Bone marrow (tissue), 2 donors: ENCODE data around the gene MSTO1.
"Not testable (repeated sequence)": the region's sequence is repeated elsewhere in the genome, so short reads cannot be mapped to it uniquely, and the experiment has no call there.

Source experiments
- DNase-seq, 2 donors: peaks; one replicate each; lab custom pipeline; 2025; lab: John Stamatoyannopoulos, UW

The MSTO1 gene

GRCh38 chr1:155609515-155610256 lies at the start of gene MSTO1:
Gene MSTO1, plus strand, starts transcription at chr1:155610218. Its CDS starts 31 bp downstream, at chr1:155610249.
- peak; percentile 68 to 85 for DNase-seq

DNA sequence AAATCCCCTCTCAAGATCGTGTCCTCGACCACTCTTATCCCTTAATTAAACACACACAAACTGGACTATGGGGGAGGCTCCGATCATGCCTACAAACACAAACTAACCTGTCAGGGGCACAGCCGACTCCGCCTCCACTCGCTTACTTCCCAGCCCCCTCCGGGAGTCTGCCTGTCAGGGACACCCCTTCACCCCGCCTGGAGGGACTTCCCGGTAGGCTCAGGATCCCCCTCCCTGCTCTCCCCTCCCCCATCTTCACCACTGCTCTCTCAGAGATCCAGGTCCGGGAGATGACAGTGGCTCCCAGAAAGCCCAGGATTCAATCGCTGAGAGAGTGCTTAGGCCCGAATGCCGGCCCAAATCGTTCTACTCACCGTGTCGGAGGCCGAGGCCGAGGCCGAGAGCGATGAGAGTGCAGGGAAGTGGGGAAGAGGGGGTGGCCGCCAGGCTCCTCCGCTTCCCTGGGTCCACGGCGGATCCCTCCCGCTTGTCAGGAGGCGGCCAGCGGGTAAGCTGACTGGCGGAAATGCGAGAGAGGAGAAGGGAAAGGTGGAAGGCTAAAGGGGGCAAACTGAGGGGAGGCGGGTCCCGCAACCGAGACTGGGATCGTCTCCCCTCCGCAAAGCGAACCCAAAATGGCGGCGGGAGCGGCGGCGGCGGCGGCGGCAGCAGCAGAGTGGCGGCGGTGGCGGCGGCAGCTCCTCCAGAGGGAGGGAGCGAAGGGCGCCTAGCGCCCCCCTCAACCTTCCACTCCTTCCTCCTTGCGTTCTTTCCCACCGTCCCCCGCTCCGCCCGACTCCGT lies 48.0 kb upstream of the MSTO1 start:
- peak in 1 of 2 donors; percentile 73 for DNase-seq

DNA sequence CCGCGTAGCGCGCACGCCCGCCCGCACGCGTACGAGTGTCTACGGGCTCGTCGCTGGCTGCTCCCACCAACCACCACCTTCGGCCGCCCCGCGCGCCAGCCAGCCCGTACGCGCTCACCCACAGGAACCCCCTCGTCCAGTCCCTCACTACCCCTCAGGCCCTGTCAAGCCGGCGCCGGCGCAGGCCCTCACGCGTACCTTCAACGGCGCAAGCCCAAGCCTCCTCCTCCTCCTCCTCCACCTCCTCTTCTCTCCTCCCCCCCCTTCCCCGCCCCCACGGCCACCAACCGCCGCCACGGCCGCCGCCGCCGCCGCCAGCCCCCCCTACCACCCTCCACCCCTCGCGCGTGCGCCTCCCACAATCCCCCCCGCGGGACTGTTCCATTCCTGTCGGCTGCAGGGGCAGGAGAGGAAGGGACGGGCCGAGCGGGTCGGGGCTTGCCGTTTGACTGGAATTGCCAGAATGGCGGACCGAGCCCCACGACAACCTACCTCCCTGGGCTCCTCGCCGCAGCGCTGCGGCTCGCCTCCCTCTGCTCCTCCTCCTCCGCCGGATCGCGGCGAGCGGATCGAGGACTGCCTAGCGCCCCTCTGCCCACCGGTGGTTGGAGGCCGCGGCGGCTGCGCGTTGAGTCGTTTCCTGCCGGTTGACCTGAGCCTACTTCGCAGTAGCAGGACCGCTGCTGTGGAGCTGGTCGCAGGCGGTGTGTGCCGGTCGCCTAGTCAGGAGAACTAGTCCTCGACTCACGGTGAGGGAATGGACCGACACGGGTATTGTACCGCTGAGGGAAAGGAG lies 47.2 kb upstream of the MSTO1 start, which contains the start of gene ASH1L:
TSS of gene ASH1L (minus strand) at position 223 of the 796 bp plus-strand sequence. CDS start 41,284 bp downstream, outside the sequence.
- DNase-seq, result peak; percentile 87 to 96

GRCh38 chr1:155563377-155564022 lies 46.5 kb upstream of the MSTO1 start:
- DNase-seq, result not testable (repeated sequence)

- DNase-seq, result no peak
Observed at GRCh38 chr1:155569988-155570592, 39.9 kb upstream of the MSTO1 start.

DNA sequence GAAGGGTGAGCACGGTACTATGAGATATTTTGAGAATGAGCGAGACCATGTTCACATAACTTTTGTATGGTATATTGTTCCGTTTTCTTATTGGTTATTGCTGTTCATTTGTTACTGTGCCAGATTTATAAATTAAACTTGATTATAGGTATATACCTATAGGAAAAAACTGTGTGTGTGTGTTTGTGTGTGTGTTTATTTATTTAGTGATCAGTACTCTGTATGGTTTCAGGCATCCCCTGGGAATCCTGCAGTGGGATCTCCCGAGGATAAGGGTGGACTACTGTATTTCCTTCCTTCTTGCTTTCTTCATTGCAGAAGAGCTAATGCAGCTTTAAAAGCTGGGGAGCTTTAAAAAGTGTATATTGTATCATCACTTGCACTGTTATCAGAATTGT lies 39.4 kb upstream of the MSTO1 start:
- no peak for DNase-seq

DNA sequence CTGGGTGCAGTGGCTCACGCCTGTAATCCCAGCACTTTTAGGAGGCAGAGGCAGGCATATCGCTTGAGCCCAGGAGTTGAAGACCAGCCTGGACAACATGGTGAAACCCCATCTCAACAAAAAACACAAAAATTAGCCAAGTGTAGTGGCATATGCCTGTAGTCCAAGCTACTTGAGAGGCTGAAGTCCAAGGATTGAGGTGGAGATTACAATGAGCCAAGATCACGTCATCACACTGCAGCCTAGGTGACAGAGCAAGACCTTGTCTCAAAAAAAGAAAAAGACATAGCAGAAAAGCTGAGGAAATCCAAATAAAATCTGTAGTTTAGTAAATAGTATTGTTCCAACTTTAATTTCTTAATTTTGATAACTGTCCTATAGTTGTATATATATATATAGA lies 35.9 kb upstream of the MSTO1 start:
- DNase-seq, result no peak

DNA sequence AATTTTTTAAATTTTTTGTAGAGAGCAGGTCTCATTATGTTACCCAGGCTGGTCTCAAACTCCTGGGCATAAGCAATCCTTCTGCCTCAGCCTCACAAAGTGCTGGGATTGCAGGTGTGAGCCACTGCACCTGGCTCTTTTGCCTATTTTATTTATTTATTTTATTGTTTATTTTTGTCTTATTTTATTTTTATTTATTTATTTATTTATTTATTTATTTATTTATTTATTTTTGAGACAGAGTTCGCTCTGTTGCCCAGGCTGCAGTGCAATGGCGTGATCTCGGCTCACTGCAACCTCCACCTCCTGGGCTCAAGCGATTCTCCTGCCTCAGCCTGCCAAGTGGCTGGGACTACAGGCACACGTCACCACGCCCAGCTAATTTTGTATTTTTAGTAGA lies 34.4 kb upstream of the MSTO1 start:
- not testable (repeated sequence) for DNase-seq

DNA sequence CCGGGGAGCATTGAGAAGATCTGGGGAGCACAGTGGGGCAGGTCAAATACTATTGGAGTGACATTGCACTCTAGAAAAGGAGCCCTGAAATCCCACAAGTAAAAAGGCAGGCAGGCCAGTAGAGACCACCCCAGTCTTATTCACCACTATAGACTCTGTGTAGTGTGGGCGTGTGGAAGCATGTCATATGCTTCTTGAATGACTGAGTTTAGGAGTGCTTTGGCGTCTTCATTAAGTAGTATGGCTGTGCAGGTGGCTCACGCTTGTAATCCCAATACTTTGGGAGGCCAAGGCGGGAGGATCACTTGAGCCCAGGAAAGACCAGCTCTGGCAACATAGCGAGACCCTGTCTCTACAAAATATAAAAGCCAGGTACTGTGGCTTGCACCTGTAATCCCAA lies 26.2 kb upstream of the MSTO1 start:
- DNase-seq, result not testable (repeated sequence)

GRCh38 chr1:155589282-155589681 lies 20.7 kb upstream of the MSTO1 start:
- DNase-seq, result not testable (repeated sequence)

GRCh38 chr1:155590516-155591247 lies 19.3 kb upstream of the MSTO1 start:
- not testable (repeated sequence) for DNase-seq

- DNase-seq, result peak in 1 of 2 donors; percentile 59
Observed at GRCh38 chr1:155591770-155592169, 18.2 kb upstream of the MSTO1 start.

DNA sequence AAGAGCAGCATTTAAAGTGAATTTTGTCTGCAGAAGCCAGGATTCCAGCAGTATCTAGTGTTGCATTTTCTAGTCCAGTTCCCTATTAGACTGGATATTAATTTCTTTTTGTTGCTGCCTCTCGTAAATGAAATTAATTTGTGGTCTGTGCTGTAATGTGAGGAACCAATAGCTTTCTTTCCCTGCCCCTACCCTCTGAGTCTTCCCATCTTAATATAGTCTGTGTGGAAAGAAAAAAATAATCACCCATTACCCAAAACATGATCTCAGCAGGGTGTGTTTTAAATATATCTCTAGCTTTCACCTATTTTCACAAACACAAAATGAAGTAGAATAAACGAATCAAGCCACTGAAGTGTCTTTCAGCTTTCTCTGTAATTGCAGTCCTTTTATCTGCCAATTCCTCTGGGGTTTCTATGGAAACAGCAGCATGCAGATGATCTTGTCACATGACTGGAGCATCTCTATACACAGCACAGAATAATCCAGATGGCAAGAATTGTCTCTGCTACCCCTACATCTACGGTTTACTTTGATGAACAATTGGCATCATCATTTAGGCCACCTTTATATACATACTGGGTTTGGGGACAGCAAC lies 14.0 kb upstream of the MSTO1 start:
- not testable (repeated sequence) for DNase-seq

- DNase-seq, result no peak
Observed at GRCh38 chr1:155596864-155597263, 13.2 kb upstream of the MSTO1 start.

DNA sequence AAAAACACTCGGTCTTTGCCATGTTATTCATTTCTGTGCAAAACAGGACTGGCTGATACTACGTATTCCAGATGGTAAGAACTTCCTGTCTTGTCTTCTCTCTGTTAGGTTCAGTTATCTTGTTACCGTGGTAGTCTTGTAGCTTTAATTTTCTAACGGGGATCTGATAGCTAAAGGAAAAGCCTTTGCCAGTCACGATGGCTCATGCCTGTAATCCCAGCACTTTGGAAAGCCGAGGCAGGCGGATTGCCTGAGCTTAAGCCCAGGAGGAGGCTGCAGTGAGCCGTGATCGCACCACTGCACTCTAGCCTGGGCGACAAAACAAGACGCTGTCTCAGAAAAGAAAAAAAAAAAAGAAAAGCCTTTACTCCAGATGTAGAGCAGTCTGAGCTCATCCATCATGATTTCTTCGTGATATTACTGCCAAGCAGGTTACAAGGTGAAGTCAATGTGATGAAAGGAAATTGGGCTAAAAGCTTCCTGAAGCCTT lies 11.1 kb upstream of the MSTO1 start:
- DNase-seq, result no peak

DNA sequence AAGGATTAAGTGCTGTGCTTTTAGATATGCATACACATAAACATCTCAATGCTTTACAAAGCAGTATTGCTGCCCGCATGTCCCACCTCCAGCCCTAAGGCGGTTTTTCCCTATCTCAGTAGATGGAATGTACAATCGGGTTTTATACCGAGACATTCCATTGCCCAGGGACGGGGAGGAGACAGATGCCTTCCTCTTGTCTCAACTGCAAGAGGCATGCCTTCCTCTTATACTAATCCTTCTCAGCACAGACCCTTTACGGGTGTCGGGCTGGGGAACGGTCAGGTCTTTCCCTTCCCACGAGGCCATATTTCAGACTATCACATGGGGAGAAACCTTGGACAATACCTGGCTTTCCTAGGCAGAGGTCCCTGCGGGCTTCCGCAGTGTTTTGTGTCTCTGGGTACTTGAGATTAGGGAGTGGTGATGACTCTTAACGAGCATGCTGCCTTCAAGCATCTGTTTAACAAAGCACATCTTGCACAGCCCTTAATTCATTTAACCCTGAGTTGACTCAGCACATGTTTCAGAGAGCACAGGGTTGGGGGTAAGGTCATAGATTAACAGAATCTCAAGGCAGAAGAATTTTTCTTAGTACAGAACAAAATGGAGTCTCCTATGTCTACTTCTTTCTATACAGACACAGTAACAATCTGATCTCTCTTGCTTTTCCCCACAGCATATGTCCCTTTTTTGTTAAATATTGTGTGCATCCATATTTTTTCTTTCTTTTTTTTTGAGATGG lies 10.0 kb upstream of the MSTO1 start:
- DNase-seq, result not testable (repeated sequence)

DNA sequence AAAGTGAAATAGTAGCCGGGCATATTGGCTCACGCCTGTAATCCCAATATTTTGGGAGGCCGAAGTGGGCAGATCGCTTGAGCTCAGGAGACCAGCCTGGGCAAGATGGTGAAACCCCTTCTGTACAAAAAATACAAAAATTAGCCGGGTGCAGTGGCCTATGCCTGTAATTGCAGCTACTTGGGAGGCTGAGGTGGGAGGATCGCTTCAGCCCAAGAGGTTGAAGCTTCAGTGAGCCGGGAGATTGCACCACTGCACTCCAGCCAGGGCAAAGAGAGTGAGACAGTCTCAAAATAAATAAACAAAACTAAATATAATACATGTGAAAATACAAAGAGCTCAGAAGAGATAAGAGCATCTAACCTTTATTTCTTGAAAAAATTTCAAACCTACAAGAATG lies 2.3 kb upstream of the MSTO1 start:
- DNase-seq, result no peak

DNA sequence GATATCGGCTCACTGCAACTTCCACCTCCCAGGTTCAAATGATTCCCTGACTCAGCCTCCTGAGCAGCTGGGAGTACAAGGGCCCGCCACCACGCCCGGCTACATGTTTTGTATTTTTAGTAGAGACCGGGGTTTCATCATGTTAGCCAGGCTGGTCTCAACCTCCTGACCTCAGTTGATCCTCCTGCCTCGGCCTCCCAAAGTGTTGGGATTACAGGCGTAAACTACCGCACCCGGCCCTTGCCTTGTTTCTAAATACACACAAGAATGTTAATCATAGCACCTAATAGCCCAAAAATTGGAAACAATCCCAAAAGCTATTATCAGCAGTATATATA lies 1.2 kb upstream of the MSTO1 start:
- DNase-seq, result no peak

- not testable (repeated sequence) for DNase-seq
Observed at GRCh38 chr1:155610257-155610647, 234 bp downstream of the MSTO1 start.
